IMR-90 (cell line): ENCODE measurements around the gene GRM8. TPM values are rescaled to one million over a fixed set of nuclear protein-coding genes. Genes with fewer than 3 reads are reported as not detected.

ENCODE experiments used
- ATAC-seq: fragments of 200-7000 bp; cut with Tn5 transposase; 2 replicates; pipeline ENCODE4 v1.9.1; 2020; ENCODE audit warnings: low read depth, mild to moderate bottlenecking, moderate library complexity
- BruUV-seq: library from RNA; stranded (reverse); fragments of 400-500 nt; replicated peaks from 2 replicates; lab custom pipeline; 2021; lab: Mats Ljungman, UMichigan
- CTCF ChIA-PET: fragments of 300-600 bp; formaldehyde crosslinking; extraction: SDS; loops from one replicate; lab custom pipeline; 2021; ENCODE audit warnings: antibody characterized with exemption; lab: Yijun Ruan, JAX
- POLR2A ChIA-PET: fragments of 300-600 bp; sonication (Branson Sonifier 250); formaldehyde crosslinking; loops from one replicate; lab custom pipeline; 2022; ENCODE audit warnings: antibody characterized with exemption; ENCODE audit not compliant: unreplicated experiment; lab: Charles Lee
- DNase-seq: peaks from one replicate; pipeline ENCODE4 v3.0.0; 2013
- H2AFZ ChIP-seq: replicated peaks from 2 replicates; pipeline ENCODE3; 2013; ENCODE audit warnings: low read length, mild to moderate bottlenecking; ENCODE audit not compliant: poor library complexity
- H2AK5ac ChIP-seq: 2 replicates; pipeline ENCODE4 v1.6.1; 2013; ENCODE audit warnings: low read depth, low read length, inconsistent platforms
- H2AK9ac ChIP-seq: replicated peaks from 2 replicates; pipeline ENCODE3; 2013; ENCODE audit warnings: mild to moderate bottlenecking, low read depth, low read length, moderate library complexity; ENCODE audit not compliant: poor library complexity
- H2BK120ac ChIP-seq: 2 replicates; pipeline ENCODE4 v1.6.1; 2013; ENCODE audit warnings: low read depth, low read length, inconsistent platforms
- H2BK15ac ChIP-seq: 3 replicates; pipeline ENCODE4 v1.6.1; 2013; ENCODE audit warnings: low read depth, low read length, inconsistent platforms
- H2BK20ac ChIP-seq: 2 replicates; pipeline ENCODE4 v1.6.1; 2013; ENCODE audit warnings: low read depth, mild to moderate bottlenecking, inconsistent platforms, low read length, moderate library complexity
- H2BK5ac ChIP-seq: 2 replicates; pipeline ENCODE4 v1.6.1; 2013; ENCODE audit warnings: mild to moderate bottlenecking, low read depth, low read length, inconsistent platforms; ENCODE audit not compliant: poor library complexity, severe bottlenecking
- H3K14ac ChIP-seq: replicated peaks from 2 replicates; pipeline ENCODE4 v1.6.1; 2013; ENCODE audit warnings: low read depth, low read length, inconsistent platforms
- H3K18ac ChIP-seq: 2 replicates; pipeline ENCODE4 v1.6.1; 2013; ENCODE audit warnings: low read depth, low read length, control low read depth
- H3K23ac ChIP-seq: 2 replicates; pipeline ENCODE4 v1.6.1; 2013; ENCODE audit warnings: low read depth, low read length, inconsistent platforms
- H3K27ac ChIP-seq: 2 replicates; pipeline ENCODE4 v1.5.1; 2013; ENCODE audit warnings: mild to moderate bottlenecking, control low read depth, low read length; ENCODE audit not compliant: insufficient read depth
- H3K27me3 ChIP-seq: 2 replicates; pipeline ENCODE4 v1.6.1; 2013; ENCODE audit warnings: low read length; ENCODE audit not compliant: control insufficient read depth, insufficient read depth
- H3K36me3 ChIP-seq: 2 replicates; pipeline ENCODE4 v1.6.1; 2013; ENCODE audit warnings: low read length, mixed read lengths; ENCODE audit not compliant: control insufficient read depth, insufficient read depth
- H3K4ac ChIP-seq: 2 replicates; pipeline ENCODE4 v1.6.1; 2013; ENCODE audit warnings: low read depth, low read length, inconsistent platforms
- H3K4me1 ChIP-seq: 2 replicates; pipeline ENCODE4 v1.6.1; 2013; ENCODE audit warnings: low read length, mixed read lengths; ENCODE audit not compliant: control insufficient read depth, insufficient read depth
- H3K4me2 ChIP-seq: 2 replicates; pipeline ENCODE4 v1.6.1; 2013; ENCODE audit warnings: low read depth, mild to moderate bottlenecking, control low read depth, low read length, moderate library complexity
- H3K4me3 ChIP-seq: 2 replicates; pipeline ENCODE4 v1.5.1; 2013; ENCODE audit warnings: low read depth, mild to moderate bottlenecking, control low read depth, low read length, moderate library complexity; ENCODE audit not compliant: insufficient read depth
- H3K56ac ChIP-seq: 2 replicates; pipeline ENCODE4 v1.6.1; 2013; ENCODE audit warnings: low read length, inconsistent platforms; ENCODE audit not compliant: insufficient read depth; ENCODE audit errors: extremely low read depth
- H3K79me1 ChIP-seq, 2 experiments: 2 replicates each; pipeline ENCODE4 v1.6.1; 2013; ENCODE audit warnings: low read length in 2 of 2, inconsistent platforms in 1 of 2, low read depth in 1 of 2
- H3K9ac ChIP-seq: 2 replicates; pipeline ENCODE4 v1.6.1; 2013; ENCODE audit warnings: low read depth, low read length, control low read depth
- H3K9me1 ChIP-seq: 2 replicates; pipeline ENCODE4 v1.6.1; 2013; ENCODE audit warnings: low read length, inconsistent platforms; ENCODE audit not compliant: insufficient read depth
- H3K9me3 ChIP-seq: 2 replicates; pipeline ENCODE4 v1.6.1; 2013; ENCODE audit warnings: low read length; ENCODE audit not compliant: control insufficient read depth, insufficient read depth
- H4K20me1 ChIP-seq: 2 replicates; pipeline ENCODE4 v1.6.1; 2013; ENCODE audit warnings: low read length, inconsistent platforms; ENCODE audit not compliant: insufficient read depth
- H4K5ac ChIP-seq: 2 replicates; pipeline ENCODE4 v1.6.1; 2013; ENCODE audit warnings: mild to moderate bottlenecking, low read depth, low read length, control low read depth
- H4K8ac ChIP-seq, 2 experiments: 2 replicates each; pipeline ENCODE4 v1.6.1; 2013; ENCODE audit warnings: low read depth in 2 of 2, low read length in 2 of 2, control low read depth in 1 of 2, inconsistent platforms in 1 of 2
- H4K91ac ChIP-seq: 2 replicates; pipeline ENCODE4 v1.6.1; 2013; ENCODE audit warnings: low read depth, low read length, inconsistent platforms; ENCODE audit not compliant: insufficient read depth
- BHLHE40 ChIP-seq: fragments of 150-350 bp; IDR thresholded peaks from 2 replicates; pipeline ENCODE4 v1.6.1; 2016; ENCODE audit warnings: mild to moderate bottlenecking, low read depth, low read length
- CEBPB ChIP-seq: IDR thresholded peaks from 2 replicates; pipeline ENCODE4 v1.6.1; 2012; ENCODE audit warnings: low read depth, low read length, improper control_type of control experiment
- CHD1 ChIP-seq: IDR thresholded peaks from 2 replicates; pipeline ENCODE4 v1.6.1; 2012; ENCODE audit warnings: low read depth, low read length, improper control_type of control experiment
- FOS ChIP-seq: fragments of 150-350 bp; IDR thresholded peaks from 2 replicates; pipeline ENCODE4 v1.6.1; 2016; ENCODE audit warnings: low read depth, low read length
- MAFK ChIP-seq: IDR thresholded peaks from 2 replicates; pipeline ENCODE4 v1.6.1; 2012; ENCODE audit warnings: low read depth, low read length, improper control_type of control experiment
- MAZ ChIP-seq: IDR thresholded peaks from 2 replicates; pipeline ENCODE4 v1.6.1; 2012; ENCODE audit warnings: low read depth, mild to moderate bottlenecking, low read length, improper control_type of control experiment, moderate library complexity, borderline replicate concordance
- MXI1 ChIP-seq: IDR thresholded peaks from 2 replicates; pipeline ENCODE4 v1.6.1; 2012; ENCODE audit warnings: low read depth, mild to moderate bottlenecking, low read length, moderate library complexity, borderline replicate concordance
- RAD21 ChIP-seq: IDR thresholded peaks from 2 replicates; pipeline ENCODE4 v1.6.1; 2012; ENCODE audit warnings: low read length, improper control_type of control experiment
- WGBS, 2 experiments: methylation state at CpG; one replicate each; pipeline versions ENCODE4 v1.1.5 to v1.1.7; 2013; ENCODE audit warnings: missing lambda C conversion rate in 2 of 2; ENCODE audit not compliant: insufficient read length in 1 of 2; ENCODE audit errors: extremely low coverage in 2 of 2; 5-methylcytosine and 5-hydroxymethylcytosine counted together
- dilution Hi-C: fragments of 300-500 bp; cut with HindIII; formaldehyde crosslinking; loops from one replicate; pipeline ENCODE4 v1.14.3; 2018; ENCODE audit warnings: low sequenced_read_pairs; ENCODE audit not compliant: unreplicated experiment
- in situ Hi-C: fragments of 300-500 bp; cut with MboI; formaldehyde crosslinking; loops from 3 replicates; pipeline ENCODE4 v1.14.3; 2019; ENCODE audit warnings: low sequenced_read_pairs, inconsistent platforms, mixed read lengths
- intact Hi-C: fragments of 100-400 bp; cut with micrococcal nuclease; formaldehyde crosslinking; loops from 2 replicates; pipeline ENCODE4 v1.10.0; 2022
- polyA plus RNA-seq, 3 experiments: library from polyadenylated mRNA; depleted of rRNA; stranded (reverse); fragments of >200 nt; gene quantifications; 2 replicates each; pipeline ENCODE4 v1.2.3, GENCODE V29; 2012; ENCODE audit warnings: low replicate concordance in 1 of 3
- total RNA-seq: library from RNA; depleted of rRNA; stranded (reverse); fragments of >200 nt; gene quantifications from 2 replicates; pipeline ENCODE4 v1.2.3, GENCODE V29; 2012
- TF ChIP-seq, protein P1 (sequence below): conservative IDR thresholded peaks from 2 replicates; pipeline ENCODE4 v1.5.1; 2012; ENCODE audit warnings: mild to moderate bottlenecking, low read depth, low read length, improper control_type of control experiment
- TF ChIP-seq, protein P2 (sequence below): fragments of 150-350 bp; IDR thresholded peaks from 2 replicates; pipeline ENCODE4 v1.6.1; 2017; ENCODE audit warnings: mild to moderate bottlenecking, antibody characterized with exemption, low read length, low read depth

Gene GRM8
- total and polyA plus RNA-seq, 2 of the 4 experiments (the other 2 are of a cell fraction): not detected

DNA sequence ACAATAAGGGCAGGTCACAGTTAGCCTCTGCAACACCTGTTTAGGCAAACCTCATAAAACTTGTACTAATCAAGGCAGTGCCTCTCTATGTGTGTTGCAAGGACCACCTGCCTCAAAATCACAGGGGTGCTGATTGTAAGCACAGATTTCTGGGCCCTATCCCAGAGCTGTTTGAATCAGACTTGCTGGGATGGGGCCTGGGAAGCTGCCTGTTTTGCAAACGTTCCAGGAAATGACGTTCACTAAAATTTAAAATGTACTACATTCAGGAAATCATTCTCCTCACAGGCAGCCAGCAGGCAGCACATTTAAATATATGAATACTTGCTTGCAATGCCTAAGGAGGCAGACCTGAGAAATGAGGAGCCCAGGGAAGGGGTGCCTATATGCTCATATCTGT is 4.3 kb upstream of the GRM8 start:
- Histone ChIP-seq H3K9me1 (no peaks in the 10 kb centered on the region), H2AK5ac (no peak overlapping the region), H3K4me1 (peaks cover 2% of the 10 kb centered on the region; the same call in 1 of the 2 replicates), H3K9me3 (no peaks in the 10 kb centered on the region), H4K5ac (no peak overlapping the region), H2AFZ (no peak overlapping the region), H3K4ac (no peak overlapping the region), H3K14ac (no peak overlapping the region), H4K91ac (no peak overlapping the region), H3K79me1 (no peaks in the 10 kb centered on the region), H2BK5ac (no peak overlapping the region), H4K20me1 (no peaks in the 10 kb centered on the region), H3K18ac (no peak overlapping the region), H3K4me2 (no peak overlapping the region), H3K56ac (no peak overlapping the region), H2BK120ac (no peak overlapping the region), H3K27ac (no peak overlapping the region), H3K4me3 (no peak overlapping the region), H2BK15ac (no peak overlapping the region), H3K9ac (no peak overlapping the region), H2BK20ac (no peak overlapping the region), H3K27me3 (peaks cover 12% of the 10 kb centered on the region), H2AK9ac (no peak overlapping the region), H3K23ac (no peak overlapping the region), H3K36me3 (no peaks in the 10 kb centered on the region), H4K8ac (no peak overlapping the region)
- no CpG with 5 or more reads among the region's 2 CpGs for WGBS, 2 experiments
- dilution Hi-C loops (no loop called here), in situ Hi-C loops (no loop called here), intact Hi-C loops (no loop called here)
- POLR2A ChIA-PET: no interaction called here
- CTCF ChIA-PET: no interaction called here
- BruUV-seq: no TSS peak
- ATAC-seq: no peak
- TF ChIP-seq MAZ (no peak), MAFK (no peak), CEBPB (no peak), MXI1 (no peak), CHD1 (no peak), RAD21 (no peak), FOS (no peak), BHLHE40 (no peak)
- TF ChIP-seq, protein P1, sequence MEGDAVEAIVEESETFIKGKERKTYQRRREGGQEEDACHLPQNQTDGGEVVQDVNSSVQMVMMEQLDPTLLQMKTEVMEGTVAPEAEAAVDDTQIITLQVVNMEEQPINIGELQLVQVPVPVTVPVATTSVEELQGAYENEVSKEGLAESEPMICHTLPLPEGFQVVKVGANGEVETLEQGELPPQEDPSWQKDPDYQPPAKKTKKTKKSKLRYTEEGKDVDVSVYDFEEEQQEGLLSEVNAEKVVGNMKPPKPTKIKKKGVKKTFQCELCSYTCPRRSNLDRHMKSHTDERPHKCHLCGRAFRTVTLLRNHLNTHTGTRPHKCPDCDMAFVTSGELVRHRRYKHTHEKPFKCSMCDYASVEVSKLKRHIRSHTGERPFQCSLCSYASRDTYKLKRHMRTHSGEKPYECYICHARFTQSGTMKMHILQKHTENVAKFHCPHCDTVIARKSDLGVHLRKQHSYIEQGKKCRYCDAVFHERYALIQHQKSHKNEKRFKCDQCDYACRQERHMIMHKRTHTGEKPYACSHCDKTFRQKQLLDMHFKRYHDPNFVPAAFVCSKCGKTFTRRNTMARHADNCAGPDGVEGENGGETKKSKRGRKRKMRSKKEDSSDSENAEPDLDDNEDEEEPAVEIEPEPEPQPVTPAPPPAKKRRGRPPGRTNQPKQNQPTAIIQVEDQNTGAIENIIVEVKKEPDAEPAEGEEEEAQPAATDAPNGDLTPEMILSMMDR: no peak
- TF ChIP-seq, protein P2, sequence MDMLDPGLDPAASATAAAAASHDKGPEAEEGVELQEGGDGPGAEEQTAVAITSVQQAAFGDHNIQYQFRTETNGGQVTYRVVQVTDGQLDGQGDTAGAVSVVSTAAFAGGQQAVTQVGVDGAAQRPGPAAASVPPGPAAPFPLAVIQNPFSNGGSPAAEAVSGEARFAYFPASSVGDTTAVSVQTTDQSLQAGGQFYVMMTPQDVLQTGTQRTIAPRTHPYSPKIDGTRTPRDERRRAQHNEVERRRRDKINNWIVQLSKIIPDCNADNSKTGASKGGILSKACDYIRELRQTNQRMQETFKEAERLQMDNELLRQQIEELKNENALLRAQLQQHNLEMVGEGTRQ: no peak
- DNase-seq: no peak
